ENCODE data around the gene ABLIM3.

Gene ABLIM3

GRCh38 chr5:149160291-149160787 is 19.0 kb downstream of the ABLIM3 start:
- peaks cover 35% of the 10 kb centered on the region for H3K4me1 ChIP-seq (ENCODE audit: insufficient read depth, poor library complexity, severe bottlenecking)
- no peak overlapping the region for H3K4me3 ChIP-seq (ENCODE audit: severe bottlenecking)
- no peak for TF ChIP-seq CTCF (IDR thresholded peaks at IDR 0.05; ENCODE audit: poor library complexity, severe bottlenecking)
- peak overlapping the region; percentile 59 for H3K27ac ChIP-seq (ENCODE audit: poor library complexity, severe bottlenecking)
- no peak for DNase-seq (ENCODE audit: low spot score)
- no peaks in the 10 kb centered on the region for H3K36me3 ChIP-seq (ENCODE audit: low read depth)
- no peaks in the 10 kb centered on the region for H3K9me3 ChIP-seq (ENCODE audit: severe bottlenecking)
- ATAC-seq (ENCODE audit: low read depth) = peak; percentile 56
- H3K27me3 ChIP-seq (ENCODE audit: insufficient read depth, poor library complexity, severe bottlenecking) = no peaks in the 10 kb centered on the region

GRCh38 chr5:149161026-149161687 is 19.9 kb downstream of the ABLIM3 start:
- DNase-seq (ENCODE audit: low spot score) (no peak), ATAC-seq (ENCODE audit: low read depth) (no peak)
- no peak for TF ChIP-seq CTCF (IDR thresholded peaks at IDR 0.05; ENCODE audit: poor library complexity, severe bottlenecking)
- Histone ChIP-seq H3K36me3 (ENCODE audit: low read depth) (no peaks in the 10 kb centered on the region), H3K27me3 (ENCODE audit: insufficient read depth, poor library complexity, severe bottlenecking) (no peaks in the 10 kb centered on the region), H3K9me3 (ENCODE audit: severe bottlenecking) (no peaks in the 10 kb centered on the region), H3K4me1 (ENCODE audit: insufficient read depth, poor library complexity, severe bottlenecking) (peaks cover 35% of the 10 kb centered on the region), H3K4me3 (ENCODE audit: severe bottlenecking) (no peak overlapping the region), H3K27ac (ENCODE audit: poor library complexity, severe bottlenecking) (peak overlapping the region; percentile 59)

GRCh38 chr5:149161850-149162249 is 20.6 kb downstream of the ABLIM3 start:
- H3K36me3 ChIP-seq (ENCODE audit: low read depth) = no peaks in the 10 kb centered on the region
- no peak for TF ChIP-seq CTCF (IDR thresholded peaks at IDR 0.05; ENCODE audit: poor library complexity, severe bottlenecking)
- H3K27ac ChIP-seq (ENCODE audit: poor library complexity, severe bottlenecking) = peak overlapping the region; percentile 59
- no peaks in the 10 kb centered on the region for H3K9me3 ChIP-seq (ENCODE audit: severe bottlenecking)
- H3K4me3 ChIP-seq (ENCODE audit: severe bottlenecking) = no peak overlapping the region
- peaks cover 35% of the 10 kb centered on the region for H3K4me1 ChIP-seq (ENCODE audit: insufficient read depth, poor library complexity, severe bottlenecking)
- DNase-seq (ENCODE audit: low spot score) = no peak
- no peaks in the 10 kb centered on the region for H3K27me3 ChIP-seq (ENCODE audit: insufficient read depth, poor library complexity, severe bottlenecking)
- ATAC-seq (ENCODE audit: low read depth) = no peak

GRCh38 chr5:149162401-149163084 is 21.2 kb downstream of the ABLIM3 start:
- DNase-seq (ENCODE audit: low spot score) = no peak
- H3K9me3 ChIP-seq (ENCODE audit: severe bottlenecking) = no peaks in the 10 kb centered on the region
- H3K27ac ChIP-seq (ENCODE audit: poor library complexity, severe bottlenecking) = peak overlapping the region; percentile 59
- H3K36me3 ChIP-seq (ENCODE audit: low read depth) = no peaks in the 10 kb centered on the region
- H3K4me1 ChIP-seq (ENCODE audit: insufficient read depth, poor library complexity, severe bottlenecking) = peaks cover 35% of the 10 kb centered on the region
- TF ChIP-seq CTCF (IDR thresholded peaks at IDR 0.05; ENCODE audit: poor library complexity, severe bottlenecking) = no peak
- H3K27me3 ChIP-seq (ENCODE audit: insufficient read depth, poor library complexity, severe bottlenecking) = no peaks in the 10 kb centered on the region
- no peak overlapping the region for H3K4me3 ChIP-seq (ENCODE audit: severe bottlenecking)
- ATAC-seq (ENCODE audit: low read depth) = peak; percentile 88

GRCh38 chr5:149164731-149165130 is 23.4 kb downstream of the ABLIM3 start:
- H3K4me1 ChIP-seq (ENCODE audit: insufficient read depth, poor library complexity, severe bottlenecking) = peaks cover 31% of the 10 kb centered on the region
- no peak for ATAC-seq (ENCODE audit: low read depth)
- TF ChIP-seq CTCF (IDR thresholded peaks at IDR 0.05; ENCODE audit: poor library complexity, severe bottlenecking) = no peak

More at GRCh38 chr5:149164731-149165130, 23.4 kb downstream of the ABLIM3 start:
- Histone ChIP-seq H3K27me3 (ENCODE audit: insufficient read depth, poor library complexity, severe bottlenecking) (no peaks in the 10 kb centered on the region), H3K9me3 (ENCODE audit: severe bottlenecking) (no peaks in the 10 kb centered on the region), H3K4me3 (ENCODE audit: severe bottlenecking) (no peak overlapping the region), H3K27ac (ENCODE audit: poor library complexity, severe bottlenecking) (no peak overlapping the region), H3K36me3 (ENCODE audit: low read depth) (no peaks in the 10 kb centered on the region)
- no peak for DNase-seq (ENCODE audit: low spot score)
